NCI-H2107 (cell line): ENCODE results near the gene RAB3GAP2.
"Not testable (repeated sequence)": the region's sequence is repeated elsewhere in the genome, so short reads cannot be mapped to it uniquely, and the experiment has no call there.

Experiments used
- DNase-seq: peaks from one replicate; lab custom pipeline; 2025; lab: John Stamatoyannopoulos, UW

The RAB3GAP2 gene

DNA sequence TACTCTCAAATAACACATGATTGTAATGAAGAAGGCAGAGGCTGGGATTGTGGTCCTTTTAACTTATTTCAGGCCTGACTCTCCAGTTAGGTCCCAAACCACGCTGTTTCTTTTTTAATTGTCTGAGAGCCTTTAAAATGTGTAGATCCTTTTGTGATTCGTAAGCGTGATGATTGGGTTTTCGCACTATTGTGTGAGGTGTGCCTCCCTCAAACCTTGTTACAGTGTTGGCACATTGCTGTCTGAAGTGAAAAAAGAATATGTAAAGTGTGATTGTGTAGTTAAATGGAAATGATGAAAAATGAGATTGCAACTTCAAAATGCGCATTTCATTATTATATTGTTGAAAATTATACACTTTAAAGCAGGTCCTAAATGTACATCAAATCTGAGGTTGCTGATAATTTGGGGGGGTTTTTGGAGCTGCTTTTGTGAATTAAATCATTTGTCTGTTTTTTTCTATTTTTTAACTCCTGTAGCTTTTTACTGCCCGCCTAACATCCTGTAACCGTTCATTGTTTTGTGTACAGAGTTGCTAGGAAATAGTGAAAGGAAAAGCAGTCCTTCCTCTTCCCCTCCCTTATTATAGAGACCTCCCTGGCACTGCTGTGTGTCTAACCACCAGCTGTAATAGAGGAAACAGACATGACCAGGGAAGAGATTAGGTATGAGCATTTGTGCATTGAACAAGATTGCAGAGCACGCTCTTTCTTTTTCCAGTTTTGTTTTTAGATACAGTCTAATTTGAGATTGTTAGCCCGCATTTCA, 135.1 kb downstream of the RAB3GAP2 start:
- no peak for DNase-seq

DNA sequence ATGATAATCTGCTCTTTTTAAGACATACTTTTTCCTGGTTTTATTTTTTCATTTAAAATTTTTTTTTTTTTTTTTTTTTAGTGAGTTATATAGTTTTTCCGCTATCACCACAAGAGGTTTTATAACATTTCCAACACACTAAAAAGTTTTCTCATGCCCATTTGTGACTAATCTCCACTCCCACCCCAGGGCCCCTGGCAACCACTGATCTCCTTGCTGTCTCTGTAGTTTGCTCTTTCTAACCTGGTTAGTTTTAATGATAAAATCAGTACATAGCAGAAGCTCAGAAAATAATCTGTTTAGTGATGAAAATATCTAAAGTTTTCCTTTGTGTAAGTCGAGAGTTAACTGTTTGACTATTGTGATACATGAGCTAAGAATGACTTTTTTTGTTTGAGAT, 136.5 kb downstream of the RAB3GAP2 start:
- no peak for DNase-seq

DNA sequence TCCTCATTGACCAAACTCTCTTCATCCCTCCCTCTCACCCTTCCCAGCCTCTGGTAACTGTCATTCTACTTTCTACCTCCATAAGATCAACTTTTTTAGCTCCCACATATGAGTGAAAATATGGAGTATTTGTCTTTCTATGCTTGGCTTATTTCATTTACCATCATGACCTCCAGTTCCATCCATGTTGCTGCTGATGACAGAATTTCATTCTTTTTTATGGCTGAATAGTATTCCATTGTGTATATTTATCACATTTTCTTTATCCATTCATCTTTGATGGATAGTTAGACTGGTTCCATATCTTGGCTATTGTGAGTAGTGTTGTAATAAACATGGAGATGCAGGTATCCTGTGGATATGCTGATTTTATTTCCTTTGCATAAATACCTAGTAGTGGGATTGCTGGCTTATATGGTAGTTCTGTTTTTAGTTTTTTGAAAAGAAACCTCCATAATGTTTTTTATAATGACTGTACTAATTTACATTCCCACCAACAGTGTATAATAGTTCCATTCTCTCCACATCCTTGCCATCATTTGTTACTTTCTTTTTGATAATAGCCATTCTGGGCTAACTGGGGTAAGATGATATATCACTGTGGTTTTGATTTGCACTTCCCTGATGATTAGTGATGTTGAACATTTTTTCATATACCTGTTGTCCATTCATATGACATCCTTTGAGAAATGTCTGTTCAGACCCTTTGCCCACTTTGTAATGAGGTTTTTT, 142.6 kb downstream of the RAB3GAP2 start:
- no peak for DNase-seq

DNA sequence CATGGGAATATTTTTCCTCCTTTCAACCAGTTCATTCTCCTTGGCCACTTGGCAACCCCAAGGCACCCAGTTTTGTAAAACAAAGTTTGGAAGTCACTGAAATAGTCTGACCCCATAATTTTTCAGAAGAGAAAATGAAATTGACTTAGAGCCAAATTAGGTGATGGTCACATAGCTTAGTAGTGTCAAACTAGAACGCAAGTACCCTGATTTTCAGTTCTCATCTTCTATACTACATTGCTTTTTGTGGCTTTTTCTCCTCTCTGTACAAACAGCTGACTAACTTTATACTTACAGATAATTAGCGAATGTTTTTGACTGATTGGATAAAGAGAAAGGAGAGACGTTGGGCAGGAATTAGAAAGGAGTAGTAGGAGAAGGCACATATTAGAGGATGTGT, 145.2 kb downstream of the RAB3GAP2 start:
- no peak for DNase-seq

DNA sequence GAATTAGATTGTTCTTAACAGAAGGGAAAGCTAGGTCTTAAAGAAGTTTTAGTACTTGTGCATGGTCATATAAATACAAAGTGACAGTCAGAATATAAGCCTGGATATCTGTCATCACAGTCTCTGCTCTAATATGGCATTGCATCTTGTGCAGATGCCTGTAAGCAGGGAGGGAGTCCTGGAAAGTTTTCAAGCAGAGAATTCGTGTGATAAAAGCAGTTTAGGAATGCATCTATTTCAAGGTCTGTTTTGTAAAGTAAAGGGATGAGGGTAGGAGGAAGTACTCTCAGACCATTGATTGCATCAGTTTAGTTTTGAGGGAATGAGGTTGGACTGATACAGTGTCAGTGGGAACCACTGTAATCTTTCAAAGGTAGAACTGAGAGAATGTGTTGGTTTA, 147.7 kb downstream of the RAB3GAP2 start:
- DNase-seq: no peak

DNA sequence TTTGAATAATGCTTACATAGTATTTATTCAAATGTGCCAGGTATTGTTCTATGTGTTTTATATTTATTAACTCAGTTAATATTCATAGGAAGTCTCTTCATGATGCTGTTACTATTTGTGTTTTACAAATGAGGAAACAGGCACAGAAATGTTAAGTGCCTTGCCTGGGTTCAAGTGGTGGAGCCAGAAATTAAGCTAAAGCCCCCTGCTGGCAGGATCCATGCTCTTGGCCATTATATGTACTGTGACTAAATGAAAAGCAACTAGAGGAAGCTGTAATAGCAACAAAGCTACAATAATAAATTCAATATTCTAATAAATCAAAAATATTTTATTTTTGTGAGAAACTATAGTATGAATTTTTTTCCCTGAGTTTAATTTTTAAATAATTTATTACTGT, 148.4 kb downstream of the RAB3GAP2 start:
- no peak for DNase-seq

DNA sequence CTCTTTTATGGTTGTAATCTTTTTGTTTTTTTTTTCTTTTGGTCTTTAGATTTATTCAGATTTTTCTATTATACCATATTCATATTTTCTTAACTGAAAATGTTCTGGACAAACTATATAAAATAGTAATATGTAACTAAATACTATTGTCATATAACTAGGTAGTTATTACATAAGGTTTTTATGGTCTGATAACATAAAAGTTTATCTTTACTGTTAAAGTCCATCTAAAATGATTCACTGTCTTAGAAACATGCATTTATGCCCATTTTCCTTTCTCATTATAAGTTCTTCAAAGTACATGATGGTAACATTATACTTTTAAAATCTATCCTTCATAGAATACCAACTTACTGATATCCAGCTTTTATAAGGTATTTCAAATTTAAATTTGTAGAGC, 149.2 kb downstream of the RAB3GAP2 start:
- no peak for DNase-seq

DNA sequence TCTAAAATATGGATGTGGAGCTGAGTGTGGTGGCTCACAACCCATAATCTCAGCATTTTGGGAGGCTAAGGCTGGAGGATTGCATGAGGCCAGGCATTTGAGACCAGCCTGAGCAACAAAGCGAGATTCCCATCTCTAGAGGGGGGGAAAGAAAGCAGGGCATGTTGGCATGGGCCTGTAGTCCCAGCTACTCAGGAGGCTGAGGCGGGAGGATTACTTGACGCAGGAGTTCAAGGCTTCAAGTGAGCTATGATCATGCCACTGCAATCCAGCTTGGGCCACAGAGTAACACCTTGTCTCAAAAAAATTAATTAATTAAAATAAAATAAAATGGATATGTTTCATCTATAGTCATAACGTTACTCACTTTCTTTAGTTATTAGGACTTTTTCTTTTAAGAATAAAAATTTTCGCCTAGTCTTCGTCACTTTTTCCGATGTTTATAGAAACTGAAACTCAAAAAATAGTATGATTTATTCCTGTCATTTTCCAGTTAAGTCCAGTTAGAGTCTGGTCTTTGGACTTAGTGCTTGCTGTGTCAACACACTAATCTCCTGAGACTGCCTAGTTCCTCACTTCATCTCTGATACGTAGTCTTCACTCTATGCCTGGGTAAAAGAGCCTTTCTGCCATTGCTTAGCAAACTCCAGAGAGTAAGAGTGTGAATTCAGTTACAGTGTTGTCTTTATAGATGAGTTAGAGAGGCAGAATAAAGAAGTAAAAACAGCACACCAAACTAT, 150.3 kb downstream of the RAB3GAP2 start:
- DNase-seq: no peak

DNA sequence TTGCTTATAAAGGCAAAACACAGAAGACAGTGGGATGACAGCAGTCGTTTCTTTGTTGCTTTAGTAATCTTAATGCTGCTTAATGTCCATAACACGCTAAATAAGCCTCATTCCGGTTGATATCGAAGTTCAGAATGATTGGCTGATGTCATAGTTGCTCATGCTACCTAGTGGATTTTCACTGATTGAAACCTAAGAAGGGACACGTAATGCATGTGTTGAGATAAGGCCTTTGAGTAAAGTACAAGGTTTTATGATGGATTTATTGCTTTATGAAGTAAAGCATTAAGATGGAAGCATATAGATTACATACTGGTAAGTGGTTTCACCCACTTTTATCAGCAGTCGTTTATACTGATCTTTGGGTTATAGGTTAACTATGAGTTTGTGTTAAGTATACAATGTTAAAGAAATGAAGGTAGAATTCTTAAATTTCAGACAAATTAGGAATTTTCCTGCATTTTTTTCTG, 153.2 kb downstream of the RAB3GAP2 start:
- no peak for DNase-seq

DNA sequence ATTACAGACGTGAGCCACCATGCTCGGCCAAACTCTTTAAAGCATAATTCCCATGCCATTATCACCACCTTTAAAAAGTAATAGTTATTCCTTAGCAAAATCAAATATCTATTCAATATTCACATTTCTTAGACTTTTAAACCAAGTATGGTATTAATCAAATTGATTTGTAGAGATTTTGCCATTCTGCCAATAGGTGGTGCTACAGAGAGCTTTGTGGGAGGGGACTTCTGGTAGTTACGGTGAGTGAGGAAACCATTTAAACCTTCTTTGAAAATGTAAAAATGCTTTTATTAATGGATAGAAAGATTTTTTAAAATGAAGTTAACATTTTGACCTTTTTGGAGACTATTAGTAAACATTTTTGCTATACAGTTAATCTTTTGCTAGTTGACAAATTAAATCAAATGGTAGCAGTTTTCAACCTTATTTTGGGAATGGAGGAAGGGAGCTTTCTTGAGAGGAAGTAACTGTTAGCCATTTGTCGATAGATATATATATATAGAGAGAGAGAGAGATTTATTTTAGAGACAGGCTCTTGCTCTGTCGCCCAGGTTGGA, 159.0 kb downstream of the RAB3GAP2 start:
- DNase-seq: no peak

DNA sequence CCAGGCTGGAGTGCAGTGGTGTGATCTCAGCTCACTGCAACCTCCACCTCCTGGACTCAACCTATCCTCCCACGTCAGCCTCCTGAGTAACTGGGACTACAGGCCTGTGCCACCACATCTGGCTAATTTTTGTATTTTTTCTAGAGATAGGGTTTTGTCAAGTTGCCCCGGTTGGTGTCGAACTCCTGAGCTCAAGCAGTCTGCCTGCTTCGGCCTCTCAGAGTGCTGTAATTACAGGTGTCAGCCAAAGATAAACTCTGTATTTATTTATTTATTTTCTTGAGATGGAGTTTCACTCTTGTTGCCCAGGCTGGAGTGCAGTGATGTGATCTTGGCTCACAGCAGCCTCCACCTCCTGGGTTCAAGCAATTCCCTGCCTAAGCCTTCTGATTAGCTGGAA, 159.7 kb downstream of the RAB3GAP2 start:
- DNase-seq: not testable (repeated sequence)

DNA sequence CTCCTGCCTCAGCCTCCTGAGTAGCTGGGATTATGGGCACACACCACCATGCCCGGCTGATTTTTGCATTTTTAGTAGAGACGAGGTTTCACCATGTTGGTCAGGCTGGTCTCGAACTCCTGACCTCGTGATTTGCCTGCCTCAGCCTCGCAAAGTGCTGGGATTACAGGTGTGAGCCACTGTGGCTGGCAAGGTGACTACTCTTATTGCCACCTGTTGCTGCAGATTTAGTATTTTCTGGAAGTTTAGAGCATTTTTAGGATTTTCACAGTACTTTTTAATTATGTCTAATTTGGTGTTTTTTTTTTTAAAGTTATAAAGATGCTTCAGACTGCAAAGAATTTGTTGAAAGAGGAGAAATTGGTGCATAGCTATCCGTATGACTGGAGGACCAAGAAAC, 161.8 kb downstream of the RAB3GAP2 start:
- not testable (repeated sequence) for DNase-seq

DNA sequence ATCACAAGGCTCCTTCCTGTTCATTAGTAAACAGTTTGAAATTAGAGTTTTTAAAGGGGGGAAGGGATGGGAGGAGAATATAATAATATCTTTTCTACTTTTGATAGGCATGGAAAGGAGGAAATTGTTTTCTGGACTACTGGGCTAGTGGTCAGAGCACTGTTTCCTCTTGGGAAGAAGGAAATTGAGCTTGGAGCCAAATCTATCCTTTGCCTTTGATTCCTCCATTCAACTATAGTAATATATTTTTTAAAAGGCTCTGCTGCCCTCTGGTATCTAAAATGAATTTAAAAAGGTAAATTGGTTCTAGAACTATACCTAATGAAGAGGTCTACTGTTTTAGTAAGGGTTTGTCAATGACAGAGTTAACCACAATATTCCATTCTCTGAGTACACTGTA, 172.4 kb downstream of the RAB3GAP2 start:
- DNase-seq: no peak
